GM12878 (cell line): Measurements from ENCODE around the gene TUT1. TPM values are rescaled to one million over a fixed set of nuclear protein-coding genes. Genes with fewer than 3 reads are reported as not detected.
A peak's percentile ranks its signal among the peaks of the same experiment; 100 is the strongest.

ENCODE experiments used
- IKZF1 ChIP-seq: fragments of 450-650 bp; conservative IDR thresholded peaks from 2 replicates; pipeline ENCODE4 v1.6.1; 2017; ENCODE audit warnings: antibody characterized with exemption, mild to moderate bottlenecking
- JUND ChIP-seq: IDR thresholded peaks from 2 replicates; pipeline ENCODE4 v1.6.1; 2012; ENCODE audit warnings: low read depth, mild to moderate bottlenecking, low read length, improper control_type of control experiment, moderate library complexity
- KDM1A ChIP-seq: fragments of 200-600 bp; sonication (generic); IDR thresholded peaks from 2 replicates; pipeline ENCODE4 v1.6.1; 2016; ENCODE audit warnings: borderline replicate concordance
- MXI1 ChIP-seq: fragments of 150-350 bp; IDR thresholded peaks from 2 replicates; pipeline ENCODE4 v1.6.1; 2011; ENCODE audit warnings: low read depth, mild to moderate bottlenecking, inconsistent platforms, low read length, improper control_type of control experiment
- NBN ChIP-seq: fragments of 450-650 bp; IDR thresholded peaks from 2 replicates; pipeline ENCODE4 v1.6.1; 2016
- NR2C1 ChIP-seq: fragments of 450-650 bp; IDR thresholded peaks from 2 replicates; pipeline ENCODE4 v1.6.1; 2017; ENCODE audit warnings: antibody characterized with exemption, mild to moderate bottlenecking, moderate library complexity
- polyA plus RNA-seq, 11 experiments: library from polyadenylated mRNA; depleted of rRNA in 4 of 11; unstranded in 6 of 11; stranded (reverse) in 5 of 11; fragments of >200 nt; fragmentation: Nextera tagmentation in 4 of 11; fragmentation: Illumina TruSeq in 1 of 11; extraction: Ambion mirVana in 4 of 11; extraction: Trizol in 1 of 11; gene quantifications; 1 replicate in 1 of 11; 2 replicates in 10 of 11; pipeline versions ENCODE4 v1.2.1 to v1.2.3, GENCODE V29; 2011 to 2016; ENCODE audit warnings: inconsistent platforms in 2 of 11, missing spikeins in 2 of 11, low read depth in 1 of 11
- total RNA-seq, 4 experiments: library from RNA; depleted of rRNA in 3 of 4; stranded (reverse); fragments of >200 nt in 3 of 4; fragmentation: Illumina TruSeq in 1 of 4; extraction: Trizol in 1 of 4; gene quantifications; 2 replicates each; pipeline versions ENCODE4 v1.2.1 to v1.2.3, GENCODE V29; 2013 to 2021
- TF ChIP-seq, protein P1 (sequence below): IDR thresholded peaks from 2 replicates; pipeline ENCODE4 v1.6.1; 2011; ENCODE audit warnings: mild to moderate bottlenecking, low read depth, low read length, moderate library complexity; ENCODE audit not compliant: insufficient replicate concordance
- TF ChIP-seq, protein P2 (sequence below): fragments of 450-650 bp; IDR thresholded peaks from 2 replicates; pipeline ENCODE4 v1.6.1; 2017; ENCODE audit warnings: mild to moderate bottlenecking, low read depth, inconsistent platforms; ENCODE audit not compliant: poor library complexity, severe bottlenecking
- TF ChIP-seq, protein P3 (sequence below): fragments of 450-650 bp; formaldehyde crosslinking; IDR thresholded peaks from 2 replicates; pipeline ENCODE4 v1.5.0; 2022; ENCODE audit warnings: mild to moderate bottlenecking, missing genetic modification characterization
- TF ChIP-seq, protein P4 (sequence below): fragments of 150-350 bp; IDR thresholded peaks from 2 replicates; pipeline ENCODE4 v1.6.1; 2016; ENCODE audit warnings: low read depth, low read length
- TF ChIP-seq, protein P5 (sequence below): fragments of 450-650 bp; IDR thresholded peaks from 2 replicates; pipeline ENCODE4 v1.6.1; 2016; ENCODE audit warnings: mild to moderate bottlenecking
- TF ChIP-seq, protein P6 (sequence below): fragments of 450-650 bp; IDR thresholded peaks from 2 replicates; pipeline ENCODE4 v1.6.1; 2016; ENCODE audit warnings: mild to moderate bottlenecking, moderate library complexity, borderline replicate concordance

TUT1 gene
- total and polyA plus RNA-seq, 10 of the 15 experiments (the other 5 are each of a cell fraction or from before 2014, with no cell fraction given): 1.1 to 29.9 (median 16.2) TPM

DNA sequence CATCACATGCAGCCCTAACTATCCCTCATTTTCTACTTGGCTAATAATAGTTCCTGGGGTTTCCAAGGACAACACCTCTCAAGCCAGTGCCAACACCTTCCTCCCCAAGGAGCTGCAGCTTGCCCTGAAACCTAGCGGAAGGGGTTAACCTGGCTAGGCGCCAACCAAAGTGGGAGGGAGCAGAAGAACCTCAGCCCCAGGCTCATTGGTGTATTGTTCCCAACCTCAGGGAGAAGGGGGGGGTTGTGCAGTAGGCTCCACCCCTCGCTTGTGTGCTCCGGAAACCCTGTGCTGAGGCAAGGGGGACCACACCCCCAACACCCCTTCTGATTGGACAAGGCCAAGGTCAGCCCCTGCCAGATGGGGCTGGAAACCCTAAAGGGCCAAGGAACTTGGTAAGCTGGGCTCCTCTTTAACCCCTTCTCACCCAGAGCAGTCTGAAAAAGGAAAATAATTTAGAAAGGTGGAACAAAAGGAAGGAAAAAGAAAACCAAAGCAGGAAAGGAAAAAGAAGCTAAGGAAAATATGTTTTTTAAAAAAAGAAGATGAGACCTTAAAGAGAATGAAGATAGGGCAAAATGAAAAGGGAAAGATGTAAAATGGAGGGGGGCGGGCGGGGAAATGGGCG lies 7.9 kb upstream of the TUT1 start (continued):
- TF ChIP-seq, protein P1, sequence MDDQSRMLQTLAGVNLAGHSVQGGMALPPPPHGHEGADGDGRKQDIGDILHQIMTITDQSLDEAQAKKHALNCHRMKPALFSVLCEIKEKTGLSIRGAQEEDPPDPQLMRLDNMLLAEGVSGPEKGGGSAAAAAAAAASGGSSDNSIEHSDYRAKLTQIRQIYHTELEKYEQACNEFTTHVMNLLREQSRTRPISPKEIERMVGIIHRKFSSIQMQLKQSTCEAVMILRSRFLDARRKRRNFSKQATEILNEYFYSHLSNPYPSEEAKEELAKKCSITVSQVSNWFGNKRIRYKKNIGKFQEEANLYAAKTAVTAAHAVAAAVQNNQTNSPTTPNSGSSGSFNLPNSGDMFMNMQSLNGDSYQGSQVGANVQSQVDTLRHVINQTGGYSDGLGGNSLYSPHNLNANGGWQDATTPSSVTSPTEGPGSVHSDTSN: no peak
- TF ChIP-seq, protein P2, sequence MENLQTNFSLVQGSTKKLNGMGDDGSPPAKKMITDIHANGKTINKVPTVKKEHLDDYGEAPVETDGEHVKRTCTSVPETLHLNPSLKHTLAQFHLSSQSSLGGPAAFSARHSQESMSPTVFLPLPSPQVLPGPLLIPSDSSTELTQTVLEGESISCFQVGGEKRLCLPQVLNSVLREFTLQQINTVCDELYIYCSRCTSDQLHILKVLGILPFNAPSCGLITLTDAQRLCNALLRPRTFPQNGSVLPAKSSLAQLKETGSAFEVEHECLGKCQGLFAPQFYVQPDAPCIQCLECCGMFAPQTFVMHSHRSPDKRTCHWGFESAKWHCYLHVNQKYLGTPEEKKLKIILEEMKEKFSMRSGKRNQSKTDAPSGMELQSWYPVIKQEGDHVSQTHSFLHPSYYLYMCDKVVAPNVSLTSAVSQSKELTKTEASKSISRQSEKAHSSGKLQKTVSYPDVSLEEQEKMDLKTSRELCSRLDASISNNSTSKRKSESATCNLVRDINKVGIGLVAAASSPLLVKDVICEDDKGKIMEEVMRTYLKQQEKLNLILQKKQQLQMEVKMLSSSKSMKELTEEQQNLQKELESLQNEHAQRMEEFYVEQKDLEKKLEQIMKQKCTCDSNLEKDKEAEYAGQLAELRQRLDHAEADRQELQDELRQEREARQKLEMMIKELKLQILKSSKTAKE: peak; percentile 23
- TF ChIP-seq, protein P3, sequence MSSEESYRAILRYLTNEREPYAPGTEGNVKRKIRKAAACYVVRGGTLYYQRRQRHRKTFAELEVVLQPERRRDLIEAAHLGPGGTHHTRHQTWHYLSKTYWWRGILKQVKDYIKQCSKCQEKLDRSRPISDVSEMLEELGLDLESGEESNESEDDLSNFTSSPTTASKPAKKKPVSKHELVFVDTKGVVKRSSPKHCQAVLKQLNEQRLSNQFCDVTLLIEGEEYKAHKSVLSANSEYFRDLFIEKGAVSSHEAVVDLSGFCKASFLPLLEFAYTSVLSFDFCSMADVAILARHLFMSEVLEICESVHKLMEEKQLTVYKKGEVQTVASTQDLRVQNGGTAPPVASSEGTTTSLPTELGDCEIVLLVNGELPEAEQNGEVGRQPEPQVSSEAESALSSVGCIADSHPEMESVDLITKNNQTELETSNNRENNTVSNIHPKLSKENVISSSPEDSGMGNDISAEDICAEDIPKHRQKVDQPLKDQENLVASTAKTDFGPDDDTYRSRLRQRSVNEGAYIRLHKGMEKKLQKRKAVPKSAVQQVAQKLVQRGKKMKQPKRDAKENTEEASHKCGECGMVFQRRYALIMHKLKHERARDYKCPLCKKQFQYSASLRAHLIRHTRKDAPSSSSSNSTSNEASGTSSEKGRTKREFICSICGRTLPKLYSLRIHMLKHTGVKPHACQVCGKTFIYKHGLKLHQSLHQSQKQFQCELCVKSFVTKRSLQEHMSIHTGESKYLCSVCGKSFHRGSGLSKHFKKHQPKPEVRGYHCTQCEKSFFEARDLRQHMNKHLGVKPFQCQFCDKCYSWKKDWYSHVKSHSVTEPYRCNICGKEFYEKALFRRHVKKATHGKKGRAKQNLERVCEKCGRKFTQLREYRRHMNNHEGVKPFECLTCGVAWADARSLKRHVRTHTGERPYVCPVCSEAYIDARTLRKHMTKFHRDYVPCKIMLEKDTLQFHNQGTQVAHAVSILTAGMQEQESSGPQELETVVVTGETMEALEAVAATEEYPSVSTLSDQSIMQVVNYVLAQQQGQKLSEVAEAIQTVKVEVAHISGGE (CRISPR knock-in tag): no peak
- TF ChIP-seq NR2C1 (peak; percentile 84), MXI1 (no peak), NBN (peak; percentile 80; the same call in 1 of the 2 replicates), IKZF1 (peak; percentile 62; the same call in 1 of the 2 replicates), KDM1A (no peak), JUND (0 out of 2 replicates have a peak, but pooled peaks have one; percentile 13)
- TF ChIP-seq, protein P4, sequence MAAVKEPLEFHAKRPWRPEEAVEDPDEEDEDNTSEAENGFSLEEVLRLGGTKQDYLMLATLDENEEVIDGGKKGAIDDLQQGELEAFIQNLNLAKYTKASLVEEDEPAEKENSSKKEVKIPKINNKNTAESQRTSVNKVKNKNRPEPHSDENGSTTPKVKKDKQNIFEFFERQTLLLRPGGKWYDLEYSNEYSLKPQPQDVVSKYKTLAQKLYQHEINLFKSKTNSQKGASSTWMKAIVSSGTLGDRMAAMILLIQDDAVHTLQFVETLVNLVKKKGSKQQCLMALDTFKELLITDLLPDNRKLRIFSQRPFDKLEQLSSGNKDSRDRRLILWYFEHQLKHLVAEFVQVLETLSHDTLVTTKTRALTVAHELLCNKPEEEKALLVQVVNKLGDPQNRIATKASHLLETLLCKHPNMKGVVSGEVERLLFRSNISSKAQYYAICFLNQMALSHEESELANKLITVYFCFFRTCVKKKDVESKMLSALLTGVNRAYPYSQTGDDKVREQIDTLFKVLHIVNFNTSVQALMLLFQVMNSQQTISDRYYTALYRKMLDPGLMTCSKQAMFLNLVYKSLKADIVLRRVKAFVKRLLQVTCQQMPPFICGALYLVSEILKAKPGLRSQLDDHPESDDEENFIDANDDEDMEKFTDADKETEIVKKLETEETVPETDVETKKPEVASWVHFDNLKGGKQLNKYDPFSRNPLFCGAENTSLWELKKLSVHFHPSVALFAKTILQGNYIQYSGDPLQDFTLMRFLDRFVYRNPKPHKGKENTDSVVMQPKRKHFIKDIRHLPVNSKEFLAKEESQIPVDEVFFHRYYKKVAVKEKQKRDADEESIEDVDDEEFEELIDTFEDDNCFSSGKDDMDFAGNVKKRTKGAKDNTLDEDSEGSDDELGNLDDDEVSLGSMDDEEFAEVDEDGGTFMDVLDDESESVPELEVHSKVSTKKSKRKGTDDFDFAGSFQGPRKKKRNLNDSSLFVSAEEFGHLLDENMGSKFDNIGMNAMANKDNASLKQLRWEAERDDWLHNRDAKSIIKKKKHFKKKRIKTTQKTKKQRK: no peak
- TF ChIP-seq, protein P5, sequence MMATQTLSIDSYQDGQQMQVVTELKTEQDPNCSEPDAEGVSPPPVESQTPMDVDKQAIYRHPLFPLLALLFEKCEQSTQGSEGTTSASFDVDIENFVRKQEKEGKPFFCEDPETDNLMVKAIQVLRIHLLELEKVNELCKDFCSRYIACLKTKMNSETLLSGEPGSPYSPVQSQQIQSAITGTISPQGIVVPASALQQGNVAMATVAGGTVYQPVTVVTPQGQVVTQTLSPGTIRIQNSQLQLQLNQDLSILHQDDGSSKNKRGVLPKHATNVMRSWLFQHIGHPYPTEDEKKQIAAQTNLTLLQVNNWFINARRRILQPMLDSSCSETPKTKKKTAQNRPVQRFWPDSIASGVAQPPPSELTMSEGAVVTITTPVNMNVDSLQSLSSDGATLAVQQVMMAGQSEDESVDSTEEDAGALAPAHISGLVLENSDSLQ: peak; percentile 38; the same call in 1 of the 2 replicates
- TF ChIP-seq, protein P6, sequence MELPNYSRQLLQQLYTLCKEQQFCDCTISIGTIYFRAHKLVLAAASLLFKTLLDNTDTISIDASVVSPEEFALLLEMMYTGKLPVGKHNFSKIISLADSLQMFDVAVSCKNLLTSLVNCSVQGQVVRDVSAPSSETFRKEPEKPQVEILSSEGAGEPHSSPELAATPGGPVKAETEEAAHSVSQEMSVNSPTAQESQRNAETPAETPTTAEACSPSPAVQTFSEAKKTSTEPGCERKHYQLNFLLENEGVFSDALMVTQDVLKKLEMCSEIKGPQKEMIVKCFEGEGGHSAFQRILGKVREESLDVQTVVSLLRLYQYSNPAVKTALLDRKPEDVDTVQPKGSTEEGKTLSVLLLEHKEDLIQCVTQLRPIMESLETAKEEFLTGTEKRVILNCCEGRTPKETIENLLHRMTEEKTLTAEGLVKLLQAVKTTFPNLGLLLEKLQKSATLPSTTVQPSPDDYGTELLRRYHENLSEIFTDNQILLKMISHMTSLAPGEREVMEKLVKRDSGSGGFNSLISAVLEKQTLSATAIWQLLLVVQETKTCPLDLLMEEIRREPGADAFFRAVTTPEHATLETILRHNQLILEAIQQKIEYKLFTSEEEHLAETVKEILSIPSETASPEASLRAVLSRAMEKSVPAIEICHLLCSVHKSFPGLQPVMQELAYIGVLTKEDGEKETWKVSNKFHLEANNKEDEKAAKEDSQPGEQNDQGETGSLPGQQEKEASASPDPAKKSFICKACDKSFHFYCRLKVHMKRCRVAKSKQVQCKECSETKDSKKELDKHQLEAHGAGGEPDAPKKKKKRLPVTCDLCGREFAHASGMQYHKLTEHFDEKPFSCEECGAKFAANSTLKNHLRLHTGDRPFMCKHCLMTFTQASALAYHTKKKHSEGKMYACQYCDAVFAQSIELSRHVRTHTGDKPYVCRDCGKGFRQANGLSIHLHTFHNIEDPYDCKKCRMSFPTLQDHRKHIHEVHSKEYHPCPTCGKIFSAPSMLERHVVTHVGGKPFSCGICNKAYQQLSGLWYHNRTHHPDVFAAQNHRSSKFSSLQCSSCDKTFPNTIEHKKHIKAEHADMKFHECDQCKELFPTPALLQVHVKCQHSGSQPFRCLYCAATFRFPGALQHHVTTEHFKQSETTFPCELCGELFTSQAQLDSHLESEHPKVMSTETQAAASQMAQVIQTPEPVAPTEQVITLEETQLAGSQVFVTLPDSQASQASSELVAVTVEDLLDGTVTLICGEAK: peak; percentile 50; the same call in 1 of the 2 replicates
